HCT116 (cell line): ENCODE measurements around the gene KANSL1.

ENCODE experiments used
- CTCF ChIP-seq, 3 experiments: fragments of 200-600 bp in 1 of 3; sonication (generic) in 1 of 3; IDR thresholded peaks in 2 of 3; conservative IDR thresholded peaks in 1 of 3; 2 replicates each; pipeline ENCODE4 v1.5.1; 2012 to 2017; ENCODE audit warnings: low read depth in 2 of 3, low read length in 2 of 3, antibody characterized with exemption in 1 of 3, borderline replicate concordance in 1 of 3, control low read depth in 1 of 3, mild to moderate bottlenecking in 1 of 3, mixed read lengths in 1 of 3, mixed run types in 1 of 3, moderate library complexity in 1 of 3; ENCODE audit not compliant: insufficient read depth in 1 of 3
- EZH2 ChIP-seq: fragments of 200-600 bp; sonication (generic); IDR thresholded peaks from 2 replicates; pipeline ENCODE4 v1.6.1; 2017; ENCODE audit warnings: antibody characterized with exemption, mixed run types
- EZH2phosphoT487 ChIP-seq: fragments of 200-600 bp; IDR thresholded peaks from 2 replicates; pipeline ENCODE4 v1.6.1; 2018; ENCODE audit warnings: antibody characterized with exemption, borderline replicate concordance
- MAX ChIP-seq: IDR thresholded peaks from 2 replicates; pipeline ENCODE4 v1.6.1; 2012
- POLR2A ChIP-seq: IDR thresholded peaks from 2 replicates; pipeline ENCODE4 v1.7.0; 2011; ENCODE audit warnings: borderline replicate concordance; ENCODE audit not compliant: insufficient read depth, insufficient read length; ENCODE audit errors: extremely low read depth
- POLR2AphosphoS5 ChIP-seq: IDR thresholded peaks from 2 replicates; pipeline ENCODE4 v1.6.1; 2011; ENCODE audit warnings: mild to moderate bottlenecking, low read depth, low read length, moderate library complexity
- REST ChIP-seq: IDR thresholded peaks from 2 replicates; pipeline ENCODE4 v1.6.1; 2012; ENCODE audit warnings: low read depth

GRCh38 chr17:46020998-46021397 is 172.2 kb downstream of the KANSL1 start:
- TF ChIP-seq POLR2AphosphoS5 (no peak), POLR2A (no peak), EZH2phosphoT487 (no peak), EZH2 (no peak), CTCF (IDR thresholded peaks at IDR 0.05 in 2 of 3, conservative IDR thresholded peaks at IDR 0.05 in 1 of 3; ENCODE audit: borderline replicate concordance in 1 of 3, insufficient read depth in 1 of 3, low read depth in 2 of 3, low read length in 2 of 3) (no peak), REST (no peak), MAX (no peak)
